ENCODE data around the gene MACROD2. TPM values are rescaled to one million over a fixed set of nuclear protein-coding genes. Genes with fewer than 3 reads are reported as not detected.

Gene MACROD2
- total RNA-seq, 1 experiment from 2014 or later, result 1.6 TPM

DNA sequence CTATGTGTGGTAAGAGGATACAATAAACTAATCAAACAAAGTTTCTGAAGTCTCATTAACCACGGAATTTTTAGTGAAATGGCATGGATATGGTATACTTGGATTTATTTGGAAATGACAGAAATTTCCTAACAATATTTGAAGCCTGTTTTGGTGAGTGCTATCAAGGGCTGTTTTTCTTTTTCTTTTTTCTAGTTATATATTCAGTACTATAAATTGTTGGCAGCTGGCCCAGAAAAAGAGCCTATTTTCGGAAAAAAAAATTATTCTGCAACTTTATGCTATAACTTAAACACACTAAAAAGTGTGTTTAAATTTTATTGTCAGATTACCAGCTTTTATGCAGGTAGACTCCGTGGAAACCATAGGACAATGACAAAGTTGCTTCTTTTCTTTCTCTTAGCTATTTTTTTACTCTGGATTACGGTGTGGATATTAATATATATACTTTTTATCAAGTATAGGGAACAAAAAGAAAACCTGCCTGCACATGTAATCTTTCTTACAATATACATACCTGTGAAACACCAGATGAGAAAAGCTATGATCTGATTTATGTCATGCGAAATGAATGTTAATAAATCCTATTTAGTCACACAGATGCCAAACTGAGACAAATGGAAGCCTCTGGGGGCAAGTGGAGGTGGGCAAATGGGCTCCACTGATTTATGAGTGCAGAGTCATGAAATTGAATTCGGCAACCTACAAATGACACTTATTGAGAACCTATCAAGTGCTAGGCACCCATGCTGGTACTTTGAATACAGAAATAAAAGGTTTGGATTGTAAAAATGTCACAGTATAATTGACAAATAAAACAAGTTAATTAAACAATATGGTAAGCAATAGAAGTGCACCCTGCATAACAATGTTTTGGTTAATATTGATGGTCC is 1261.6 kb downstream of the MACROD2 start:
- Mint-ChIP-seq H3K9me3 (no peaks in the 10 kb centered on the region), H3K27me3 (ENCODE audit: low read depth) (no peaks in the 10 kb centered on the region), H3K4me1 (peaks cover 0 to 3% of the 10 kb centered on the region in 2 experiments; a peak in 2 of 4 replicates), H3K4me3 (no peak overlapping the region), H3K36me3 (ENCODE audit: insufficient read depth in 1 of 3, low read depth in 3 of 3) (no peaks in the 10 kb centered on the region), H3K27ac (no peak overlapping the region)
- no peak overlapping the region for H3K18ac ChIP-seq (ENCODE audit: insufficient read length, low read depth, low read length)
- no peak overlapping the region for H3K23ac ChIP-seq (ENCODE audit: insufficient read length, low read depth, low read length)
- no peak overlapping the region for H3K4me2 ChIP-seq (ENCODE audit: insufficient read depth, insufficient read length, low read length)
- H3T11ph ChIP-seq (ENCODE audit: low read length), result no peak overlapping the region
- H4K8ac ChIP-seq (replicated peaks; ENCODE audit: insufficient read length, low read depth, low read length), result no peak overlapping the region
- no peak overlapping the region for H2BK5ac ChIP-seq (ENCODE audit: insufficient read length, low read length)
- no peak overlapping the region for H2BK20ac ChIP-seq (ENCODE audit: low read depth, low read length, poor library complexity, severe bottlenecking)
- no peaks in the 10 kb centered on the region for H3K4me1 ChIP-seq (ENCODE audit: insufficient read depth, low read length)
- H3K27ac ChIP-seq (ENCODE audit: insufficient read length, low read depth, low read length), result no peak overlapping the region
- no peaks in the 10 kb centered on the region for H4K20me1 ChIP-seq (ENCODE audit: control insufficient read depth, insufficient read depth, insufficient read length)
- no peak overlapping the region for H4K91ac ChIP-seq (ENCODE audit: insufficient read length, low read depth, low read length)
- no peak overlapping the region for H3K14ac ChIP-seq (ENCODE audit: insufficient read depth, low read length)
- H3K9ac ChIP-seq (ENCODE audit: extremely low read depth, insufficient read length, low read length), result no peak overlapping the region
- H3K23me2 ChIP-seq (ENCODE audit: insufficient read length, low read depth, low read length, poor library complexity, severe bottlenecking), result no peaks in the 10 kb centered on the region
- no peak overlapping the region for H4K5ac ChIP-seq (ENCODE audit: insufficient read length, low read depth, low read length)
- H3K56ac ChIP-seq (ENCODE audit: insufficient read length, low read depth, low read length), result no peak overlapping the region
- H3K4ac ChIP-seq (ENCODE audit: low read depth, low read length), result no peak overlapping the region
- TF ChIP-seq CTCF (conservative IDR thresholded peaks at IDR 0.05), result no peak
- no peak overlapping the region for H2AFZ ChIP-seq (ENCODE audit: low read length)
- H3K9me3 ChIP-seq (ENCODE audit: control insufficient read depth, low read depth, low read length), result no peaks in the 10 kb centered on the region
- H2BK15ac ChIP-seq (ENCODE audit: low read depth, low read length), result no peak overlapping the region
- H2BK12ac ChIP-seq (ENCODE audit: insufficient read length, low read depth, low read length), result no peak overlapping the region
- no peaks in the 10 kb centered on the region for H3K79me2 ChIP-seq (ENCODE audit: insufficient read depth, low read length)
- DNase-seq, result no peak
- H3K27me3 ChIP-seq (ENCODE audit: insufficient read depth, low read length), result no peaks in the 10 kb centered on the region
- H2BK120ac ChIP-seq (ENCODE audit: low read depth, low read length, poor library complexity, severe bottlenecking), result no peak overlapping the region
- WGBS (ENCODE audit: extremely low coverage, insufficient read length, low lambda C conversion rate), result no CpG with 5 or more reads among the region's 6 CpGs
- H2AK5ac ChIP-seq (ENCODE audit: insufficient read length, low read length), result no peak overlapping the region
- no peaks in the 10 kb centered on the region for H3K79me1 ChIP-seq (ENCODE audit: insufficient read depth, low read depth, low read length, poor library complexity, severe bottlenecking)

Measured in H9 (cell line).